Left ventricle myocardium inferior (tissue), 1 donor: ENCODE measurements around the gene MPST. TPM values are rescaled to one million over a fixed set of nuclear protein-coding genes. Genes with fewer than 3 reads are reported as not detected.

Source experiments
- DNase-seq: peaks from one replicate; pipeline ENCODE4 v3.0.0-alpha.2; 2020
- H3K27ac ChIP-seq: fragments of 200-600 bp; replicated peaks from 2 replicates; pipeline ENCODE4 v1.8.0; 2021
- H3K27me3 ChIP-seq: fragments of 200-600 bp; 2 replicates; pipeline ENCODE4 v1.8.0; 2021; ENCODE audit warnings: low read depth
- H3K36me3 ChIP-seq: fragments of 200-600 bp; 2 replicates; pipeline ENCODE4 v1.8.0; 2021
- H3K4me1 ChIP-seq: fragments of 200-600 bp; 2 replicates; pipeline ENCODE4 v1.8.0; 2021
- H3K4me3 ChIP-seq: fragments of 200-600 bp; 2 replicates; pipeline ENCODE4 v1.8.0; 2021; ENCODE audit warnings: mild to moderate bottlenecking, moderate library complexity
- H3K9me3 ChIP-seq: fragments of 200-600 bp; replicated peaks from 2 replicates; pipeline ENCODE4 v1.8.0; 2021
- intact Hi-C: fragments of 100-400 bp; cut with micrococcal nuclease; formaldehyde crosslinking; loops from one replicate; pipeline ENCODE4 v1.11.0; 2022
- total RNA-seq: library from RNA; stranded (reverse); fragmentation: NEBNext Ultra II Directional; extraction: Animal tissue kit (Norgen Biotek cat#: 25700); gene quantifications from one replicate; pipeline ENCODE4 v1.2.1, GENCODE V29; 2021
- TF ChIP-seq, protein P1 (sequence below): fragments of 200-600 bp; IDR thresholded peaks from 2 replicates; pipeline ENCODE4 v1.8.0; 2021; ENCODE audit warnings: antibody characterized with exemption, mild to moderate bottlenecking, borderline replicate concordance
- donor health status: DM: no; HTN: yes; CAD: no; lungs with severe emphysema.

Gene MPST
- total RNA-seq, 1 donor from 2014 or later = 58.3 TPM

DNA sequence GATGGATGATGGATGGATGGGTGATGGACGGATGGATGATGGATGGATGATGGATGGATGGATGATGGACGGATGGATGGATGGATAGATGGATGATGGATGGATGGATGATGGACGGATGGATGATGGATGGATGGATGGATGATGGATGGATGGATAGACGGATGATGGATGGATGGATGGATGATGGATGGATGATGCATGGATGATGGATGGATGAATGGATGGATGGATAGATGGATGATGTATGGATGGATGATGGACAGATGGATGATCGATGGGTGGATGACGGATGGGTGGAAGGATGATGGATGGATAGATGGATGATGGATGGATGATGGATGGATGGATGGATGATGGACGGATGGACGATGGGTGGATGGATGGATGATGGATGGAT is 53.1 kb downstream of the MPST start:
- H3K27me3 ChIP-seq = peaks cover 87% of the 10 kb centered on the region

DNA sequence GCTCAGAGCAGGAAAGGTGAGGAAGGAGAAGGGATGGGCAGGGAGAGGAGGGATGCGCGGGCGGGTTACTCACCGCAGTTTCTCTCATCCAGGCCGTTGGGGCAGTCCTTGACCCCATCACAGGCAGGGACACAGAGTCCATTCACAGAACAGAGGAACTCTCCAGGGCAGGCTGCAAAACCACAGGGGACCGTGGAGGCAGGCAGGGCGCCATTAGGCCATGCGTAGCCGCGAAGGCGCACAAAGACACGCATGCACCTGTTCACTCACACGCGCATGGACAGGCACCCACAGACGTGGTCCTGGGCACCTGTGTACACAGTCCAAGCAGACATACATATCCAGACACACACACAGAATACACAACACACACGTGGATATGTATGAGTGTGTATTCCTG is 55.0 kb downstream of the MPST start:
- H3K4me1 ChIP-seq = no peaks in the 10 kb centered on the region
- TF ChIP-seq, protein P1, sequence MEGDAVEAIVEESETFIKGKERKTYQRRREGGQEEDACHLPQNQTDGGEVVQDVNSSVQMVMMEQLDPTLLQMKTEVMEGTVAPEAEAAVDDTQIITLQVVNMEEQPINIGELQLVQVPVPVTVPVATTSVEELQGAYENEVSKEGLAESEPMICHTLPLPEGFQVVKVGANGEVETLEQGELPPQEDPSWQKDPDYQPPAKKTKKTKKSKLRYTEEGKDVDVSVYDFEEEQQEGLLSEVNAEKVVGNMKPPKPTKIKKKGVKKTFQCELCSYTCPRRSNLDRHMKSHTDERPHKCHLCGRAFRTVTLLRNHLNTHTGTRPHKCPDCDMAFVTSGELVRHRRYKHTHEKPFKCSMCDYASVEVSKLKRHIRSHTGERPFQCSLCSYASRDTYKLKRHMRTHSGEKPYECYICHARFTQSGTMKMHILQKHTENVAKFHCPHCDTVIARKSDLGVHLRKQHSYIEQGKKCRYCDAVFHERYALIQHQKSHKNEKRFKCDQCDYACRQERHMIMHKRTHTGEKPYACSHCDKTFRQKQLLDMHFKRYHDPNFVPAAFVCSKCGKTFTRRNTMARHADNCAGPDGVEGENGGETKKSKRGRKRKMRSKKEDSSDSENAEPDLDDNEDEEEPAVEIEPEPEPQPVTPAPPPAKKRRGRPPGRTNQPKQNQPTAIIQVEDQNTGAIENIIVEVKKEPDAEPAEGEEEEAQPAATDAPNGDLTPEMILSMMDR = no peak
- H3K36me3 ChIP-seq = no peaks in the 10 kb centered on the region
- no peak overlapping the region for H3K27ac ChIP-seq
- intact Hi-C loops = no loop called here
- H3K9me3 ChIP-seq = no peaks in the 10 kb centered on the region
- H3K4me3 ChIP-seq = no peak overlapping the region
- no peak for DNase-seq
- H3K27me3 ChIP-seq = peaks cover 76% of the 10 kb centered on the region

More for the DNA sequence above, 53.1 kb downstream of the MPST start:
- Histone ChIP-seq H3K9me3 (no peaks in the 10 kb centered on the region), H3K36me3 (no peaks in the 10 kb centered on the region), H3K27ac (no peak overlapping the region), H3K4me1 (no peaks in the 10 kb centered on the region), H3K4me3 (no peak overlapping the region)
- TF ChIP-seq, protein P1 = no peak
- DNase-seq = no peak
- intact Hi-C loops = no loop called here

DNA sequence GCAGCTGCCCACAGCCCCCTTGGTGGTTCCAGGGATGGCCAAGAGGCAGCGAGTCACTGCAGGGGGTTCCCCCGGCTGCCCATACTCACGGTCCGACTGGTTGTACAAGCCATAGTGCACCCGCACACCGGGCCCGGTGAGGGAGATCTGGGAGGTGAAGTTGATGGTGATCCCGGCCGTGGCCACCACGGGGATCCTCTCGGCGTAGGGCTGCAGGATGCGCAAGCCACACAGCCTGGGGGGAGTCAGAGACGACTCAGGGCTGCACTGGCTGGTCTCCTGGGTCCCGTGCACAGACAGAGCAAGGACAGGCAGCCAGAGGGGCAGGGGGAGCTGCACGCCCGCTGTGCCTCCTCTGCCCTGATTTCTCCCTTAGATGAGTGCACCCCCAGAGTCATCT is 55.5 kb downstream of the MPST start:
- intact Hi-C loops = no loop called here
- Histone ChIP-seq H3K36me3 (no peaks in the 10 kb centered on the region), H3K9me3 (no peaks in the 10 kb centered on the region), H3K27ac (no peak overlapping the region), H3K4me3 (no peak overlapping the region), H3K4me1 (no peaks in the 10 kb centered on the region), H3K27me3 (peaks cover 71% of the 10 kb centered on the region)
- TF ChIP-seq, protein P1 = no peak
- no peak for DNase-seq

DNA sequence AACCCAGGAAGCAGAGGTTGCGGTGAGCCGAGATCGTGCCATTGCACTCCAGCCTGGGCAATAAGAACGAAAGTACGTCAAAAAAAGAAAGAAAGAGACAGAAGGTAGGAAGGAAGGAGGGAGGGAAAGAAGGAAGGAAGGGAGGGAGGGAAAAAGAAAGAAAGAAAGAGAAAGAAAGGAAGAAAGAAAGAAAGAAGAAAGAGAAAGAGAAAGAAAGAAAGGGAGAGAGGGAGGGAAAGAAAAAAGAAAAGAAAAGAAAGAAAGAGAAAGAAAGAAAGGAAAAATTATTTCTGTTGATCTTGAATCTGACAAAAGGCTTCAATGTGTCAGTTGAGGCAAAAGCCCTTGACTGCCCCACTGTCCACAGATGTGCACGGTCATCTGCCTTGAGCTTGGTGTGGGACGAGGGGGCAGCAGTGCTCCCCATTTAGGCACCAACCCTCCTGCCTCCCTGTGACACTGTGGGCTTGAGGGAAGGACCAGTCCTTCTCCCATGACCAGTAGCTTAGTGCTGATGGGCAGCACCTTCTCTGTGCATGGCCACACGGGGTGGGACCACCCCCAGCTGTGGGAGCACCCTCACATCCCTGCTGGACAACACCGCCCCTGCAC is 56.4 kb downstream of the MPST start:
- no peak overlapping the region for H3K4me3 ChIP-seq
- H3K36me3 ChIP-seq = no peaks in the 10 kb centered on the region
- H3K4me1 ChIP-seq = no peaks in the 10 kb centered on the region
- TF ChIP-seq, protein P1 = no peak
- peaks cover 66% of the 10 kb centered on the region for H3K27me3 ChIP-seq
- no peak overlapping the region for H3K27ac ChIP-seq
- intact Hi-C loops = no loop called here
- no peak for DNase-seq
- no peaks in the 10 kb centered on the region for H3K9me3 ChIP-seq

DNA sequence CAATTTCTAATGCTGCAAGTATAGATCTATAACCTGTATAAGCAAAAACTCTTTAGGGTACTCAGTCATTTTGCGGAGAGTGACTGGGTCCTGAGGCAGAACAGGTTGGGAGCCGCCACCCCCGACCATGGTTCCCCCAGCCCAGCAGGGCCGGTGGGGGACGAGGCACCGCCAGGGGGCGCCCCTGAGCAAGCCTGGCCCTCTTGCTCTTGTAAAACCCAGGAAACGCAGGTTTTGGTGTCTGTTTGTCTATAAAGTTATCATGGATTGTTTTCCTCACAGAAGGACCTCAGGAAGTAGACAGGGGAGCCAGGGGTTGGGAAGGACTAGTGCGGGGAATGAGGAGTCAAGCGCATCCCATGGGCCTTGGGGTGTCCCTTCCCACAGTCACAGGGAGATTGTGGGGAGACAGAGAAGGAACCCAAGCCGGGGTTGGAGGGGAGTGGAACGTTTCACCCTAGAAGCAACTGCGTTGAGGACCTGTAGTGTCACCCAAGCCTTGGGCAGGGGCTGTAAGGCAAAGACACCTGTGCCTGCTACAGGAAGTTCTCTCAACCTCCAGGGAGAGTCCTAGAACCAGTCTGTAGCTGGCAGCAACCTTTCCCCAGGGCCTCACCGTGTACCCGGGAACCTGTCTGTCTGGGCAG is 58.4 kb downstream of the MPST start:
- TF ChIP-seq, protein P1 = peak; percentile 93
- intact Hi-C loops = no loop called here
- Histone ChIP-seq H3K36me3 (no peaks in the 10 kb centered on the region), H3K27me3 (peaks cover 63% of the 10 kb centered on the region), H3K4me1 (no peaks in the 10 kb centered on the region), H3K9me3 (no peaks in the 10 kb centered on the region), H3K27ac (no peak overlapping the region), H3K4me3 (no peak overlapping the region)
- peak; percentile 47 for DNase-seq
